Natural killer cell treated with Interleukin-12 subunit alpha and Interleukin-12 subunit beta and Interleukin-15 and Interleukin-18, amount 100 ng/mL, for 72 hours (primary cell): Measurements from ENCODE around the gene POLR1B. TPM values are rescaled to one million over a fixed set of nuclear protein-coding genes. Genes with fewer than 3 reads are reported as not detected.

Experiments used
- ATAC-seq, 2 donors: fragments of 150-1000 bp; cut with Tn5 transposase in 1 of 2; sonication (Bioruptor Pico), chemical (Tn5 transposase) in 1 of 2; 2 replicates each; pipeline ENCODE4 v1.10.0; 2021
- DNase-seq: peaks from one replicate; pipeline ENCODE4 v3.0.0; 2022; ENCODE audit warnings: low spot score
- H3K27ac Mint-ChIP-seq, 2 donors: 1 replicate in 1 of 2; 2 replicates in 1 of 2; pipeline ENCODE4 v1.8.0; 2022; ENCODE audit warnings: mixed read lengths in 2 of 2, mild to moderate bottlenecking in 1 of 2, moderate library complexity in 1 of 2
- H3K27me3 Mint-ChIP-seq, 2 donors: 1 replicate in 1 of 2; 2 replicates in 1 of 2; pipeline ENCODE4 v1.8.0; 2022; ENCODE audit warnings: mixed read lengths in 2 of 2
- H3K36me3 Mint-ChIP-seq: one replicate; pipeline ENCODE4 v1.8.0; 2022; ENCODE audit warnings: mixed read lengths
- H3K4me1 Mint-ChIP-seq, 2 donors: 1 replicate in 1 of 2; 2 replicates in 1 of 2; pipeline ENCODE4 v1.8.0; 2022; ENCODE audit warnings: low read depth in 2 of 2, mixed read lengths in 2 of 2, mild to moderate bottlenecking in 1 of 2
- H3K4me3 Mint-ChIP-seq: one replicate; pipeline ENCODE4 v1.8.0; 2022; ENCODE audit warnings: mixed read lengths
- H3K9me3 Mint-ChIP-seq: 2 replicates; pipeline ENCODE4 v1.8.0; 2022; ENCODE audit warnings: mixed read lengths
- total RNA-seq, 2 donors: library from RNA; stranded (reverse); gene quantifications; one replicate each; pipeline ENCODE4 v1.2.3, GENCODE V29; 2022

POLR1B gene
- total RNA-seq, 2 donors from 2014 or later: 42.6 to 89.3 TPM

- H3K36me3 Mint-ChIP-seq: no peaks in the 10 kb centered on the region
- H3K4me1 Mint-ChIP-seq: peaks cover 29% of the 10 kb centered on the region in 2 donors
- H3K27ac Mint-ChIP-seq: no peak overlapping the region
- H3K27me3 Mint-ChIP-seq: no peaks in the 10 kb centered on the region
- no peaks in the 10 kb centered on the region for H3K9me3 Mint-ChIP-seq
- ATAC-seq: no peak
- DNase-seq: no peak
- H3K4me3 Mint-ChIP-seq: no peak overlapping the region
Observed at GRCh38 chr2:112621790-112622527, 79.7 kb downstream of the POLR1B start.

GRCh38 chr2:112622528-112622849 lies 80.2 kb downstream of the POLR1B start:
- Mint-ChIP-seq H3K4me3 (no peak overlapping the region), H3K27ac (no peak overlapping the region), H3K4me1 (peaks cover 34% of the 10 kb centered on the region in 2 donors), H3K9me3 (no peaks in the 10 kb centered on the region), H3K27me3 (no peaks in the 10 kb centered on the region), H3K36me3 (no peaks in the 10 kb centered on the region)
- ATAC-seq (no peak), DNase-seq (no peak)

GRCh38 chr2:112623913-112624777 lies 81.9 kb downstream of the POLR1B start:
- Mint-ChIP-seq H3K27me3 (no peaks in the 10 kb centered on the region), H3K4me1 (peaks cover 40 to 44% of the 10 kb centered on the region in 2 donors), H3K36me3 (no peaks in the 10 kb centered on the region), H3K27ac (peak overlapping the region; percentile 61 to 77), H3K4me3 (peak overlapping the region; percentile 34), H3K9me3 (no peaks in the 10 kb centered on the region)
- DNase-seq (peak; percentile 73), ATAC-seq (peak; percentile 74 to 82)

GRCh38 chr2:112625474-112626114 lies 83.3 kb downstream of the POLR1B start:
- Mint-ChIP-seq H3K27me3 (no peaks in the 10 kb centered on the region), H3K36me3 (no peaks in the 10 kb centered on the region), H3K4me1 (peaks cover 54 to 59% of the 10 kb centered on the region in 2 donors), H3K9me3 (no peaks in the 10 kb centered on the region), H3K4me3 (peak overlapping the region; percentile 74), H3K27ac (peak overlapping the region; percentile 72 to 77)
- ATAC-seq (no peak), DNase-seq (no peak)

- DNase-seq: peak; percentile 71
- Mint-ChIP-seq H3K9me3 (no peaks in the 10 kb centered on the region), H3K36me3 (no peaks in the 10 kb centered on the region), H3K4me3 (peak overlapping the region; percentile 74), H3K4me1 (peaks cover 57 to 69% of the 10 kb centered on the region in 2 donors), H3K27ac (peak overlapping the region; percentile 72 to 77), H3K27me3 (no peaks in the 10 kb centered on the region)
- ATAC-seq: peak; percentile 72 to 75
Observed at GRCh38 chr2:112626604-112627059, 84.4 kb downstream of the POLR1B start.

Other genes starting within 250 kb of the POLR1B start
- gene RGPD8, start 108.8 kb upstream of the POLR1B start, total RNA-seq: 10 to 100 TPM in 1 of 2 donors, 1 to 10 TPM in 1; 7.7 to 19.5 TPM
- 10 to 100 TPM; 21.0 to 37.0 TPM for gene TTL, start 60.3 kb upstream of the POLR1B start, total RNA-seq
- gene CHCHD5, start 42.1 kb downstream of the POLR1B start, total RNA-seq: 10 to 100 TPM; 22.0 to 25.7 TPM
- 100 to 1,000 TPM; 125 to 168 TPM for gene SLC20A1, start 103.5 kb downstream of the POLR1B start, total RNA-seq
- not detected for gene NT5DC4, start 178.6 kb downstream of the POLR1B start, total RNA-seq
- gene CKAP2L, start 222.1 kb downstream of the POLR1B start, total RNA-seq: 10 to 100 TPM; 26.8 to 45.7 TPM
- gene IL1A, start 242.0 kb downstream of the POLR1B start, total RNA-seq: 10 to 100 TPM in 1 of 2 donors, under 1 TPM in 1; 0.25 to 12.3 TPM